ENCODE data around the gene LZTS2.
"Not testable (repeated sequence)": the region's sequence is repeated elsewhere in the genome, so short reads cannot be mapped to it uniquely, and the experiment has no call there.

DNA sequence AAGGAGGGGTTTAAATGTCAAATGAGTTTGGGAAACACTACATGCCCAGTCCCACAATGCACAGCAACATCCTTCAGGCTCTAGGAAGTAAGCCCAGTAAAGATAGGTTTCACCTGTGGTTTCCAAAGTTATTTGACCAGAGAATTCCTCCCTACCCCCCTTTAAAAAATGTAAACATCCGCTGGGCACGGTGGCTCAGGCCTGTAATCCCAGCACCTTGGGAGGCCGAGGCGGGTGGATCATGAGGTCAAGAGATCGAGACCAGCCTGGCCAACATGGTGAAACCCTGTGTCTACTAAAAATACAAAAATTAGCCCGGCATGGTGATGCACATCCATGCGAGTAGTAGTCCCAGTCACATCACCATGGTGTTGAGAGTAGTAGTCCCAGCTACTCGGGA lies 24.2 kb upstream of the LZTS2 start:
- TF ChIP-seq FOS (IDR thresholded peaks at IDR 0.05; ENCODE audit: low read depth, low read length); CTCF (conservative IDR thresholded peaks at IDR 0.05; ENCODE audit: low read depth, low read length); RAD21 (IDR thresholded peaks at IDR 0.05; ENCODE audit: low read length); POLR2A (IDR thresholded peaks at IDR 0.05; ENCODE audit: low read depth, low read length); CEBPB (IDR thresholded peaks at IDR 0.05; ENCODE audit: low read depth, low read length); MAFK (IDR thresholded peaks at IDR 0.05; ENCODE audit: low read depth, low read length); SMC3 (IDR thresholded peaks at IDR 0.05; ENCODE audit: low read depth, low read length); MAZ (IDR thresholded peaks at IDR 0.05; ENCODE audit: borderline replicate concordance, low read depth, low read length); RCOR1 (IDR thresholded peaks at IDR 0.05; ENCODE audit: insufficient replicate concordance, low read length): not testable (repeated sequence)

Data from IMR-90 (cell line).